GM13977 (cell line): ENCODE measurements around the gene HDAC10.

Source experiments
- DNase-seq: peaks from one replicate; pipeline ENCODE4 v3.0.0; 2012; ENCODE audit warnings: low spot score
- CTCF ChIP-seq: IDR thresholded peaks from 2 replicates; pipeline ENCODE4 v1.5.1; 2012; ENCODE audit warnings: mild to moderate bottlenecking, control low read depth; ENCODE audit not compliant: insufficient read depth; ENCODE audit errors: extremely low read depth, missing control alignments
- in situ Hi-C: fragments of 300-500 bp; cut with MboI; formaldehyde crosslinking; loops from one replicate; pipeline ENCODE4 v1.12.0; 2022; ENCODE audit warnings: low sequenced_read_pairs, low pct_unique_long_range_greater_than_20kb, mixed read lengths, inconsistent platforms; ENCODE audit not compliant: unreplicated experiment

HDAC10 gene

GRCh38 chr22:50264104-50264745 lies 13.2 kb upstream of the HDAC10 start:
- no peak for DNase-seq
- no peak for TF ChIP-seq CTCF
- in situ Hi-C loops: no loop called here

GRCh38 chr22:50262973-50263617 lies 12.0 kb upstream of the HDAC10 start:
- in situ Hi-C loops: no loop called here
- no peak for DNase-seq
- TF ChIP-seq CTCF: no peak

- no peak for TF ChIP-seq CTCF
- in situ Hi-C loops: no loop called here
- no peak for DNase-seq
Observed at GRCh38 chr22:50262460-50262911, 11.4 kb upstream of the HDAC10 start.

- TF ChIP-seq CTCF: no peak
- in situ Hi-C loops: no loop called here
- peak; percentile 93 for DNase-seq
Observed at GRCh38 chr22:50261615-50262459, 10.8 kb upstream of the HDAC10 start, which contains the start of gene MAPK12. MAPK12 (minus strand) TSS chr22:50261683; CDS start chr22:50261509, 174 bp downstream.

GRCh38 chr22:50260801-50261614 lies 9.9 kb upstream of the HDAC10 start:
- no peak for TF ChIP-seq CTCF
- in situ Hi-C loops: no loop called here
- DNase-seq: peak; percentile 86

GRCh38 chr22:50260434-50260800 lies 9.4 kb upstream of the HDAC10 start:
- DNase-seq: no peak
- in situ Hi-C loops: no loop called here
- no peak for TF ChIP-seq CTCF
